SK-N-SH (cell line): ENCODE results near the gene DGCR6.
"Not testable (repeated sequence)": the region's sequence is repeated elsewhere in the genome, so short reads cannot be mapped to it uniquely, and the experiment has no call there.

ENCODE experiments used
- MEF2A ChIP-seq: IDR thresholded peaks from 2 replicates; pipeline ENCODE4 v1.4.0; 2012; ENCODE audit warnings: low read depth, borderline replicate concordance
- POLR2AphosphoS5 ChIP-seq: IDR thresholded peaks from 2 replicates; pipeline ENCODE4 v1.6.1; 2012; ENCODE audit warnings: low read depth, low read length
- RAD21 ChIP-seq: IDR thresholded peaks from 2 replicates; pipeline ENCODE4 v1.6.1; 2012; ENCODE audit warnings: mild to moderate bottlenecking, low read length
- TF ChIP-seq, protein P1 (sequence below): fragments of 200-600 bp; sonication (generic); IDR thresholded peaks from 2 replicates; pipeline ENCODE4 v1.6.1; 2017; ENCODE audit warnings: antibody characterized with exemption, mild to moderate bottlenecking, moderate library complexity
- TF ChIP-seq, protein P2 (sequence below): IDR thresholded peaks from 2 replicates; pipeline ENCODE4 v1.4.0; 2012; ENCODE audit warnings: low read depth

DNA sequence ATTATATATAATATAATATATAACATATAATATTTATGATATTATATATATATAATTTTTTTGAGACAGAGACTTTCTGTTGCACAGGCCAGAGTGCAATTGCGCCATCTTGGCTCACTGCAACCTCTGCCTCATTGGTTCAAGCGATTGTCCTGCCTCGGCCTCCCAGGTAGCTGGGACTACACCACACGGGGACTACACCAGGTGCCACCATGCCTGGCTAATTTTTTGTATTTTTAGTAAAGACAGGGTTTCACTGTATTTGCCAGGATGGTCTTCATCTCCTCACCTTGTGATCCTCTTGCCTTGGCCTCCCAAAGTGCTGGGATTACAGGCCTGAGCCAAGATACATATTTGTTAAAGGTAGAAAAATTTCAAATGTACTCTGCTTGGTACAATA is 12.3 kb upstream of the DGCR6 start:
- TF ChIP-seq, protein P1, sequence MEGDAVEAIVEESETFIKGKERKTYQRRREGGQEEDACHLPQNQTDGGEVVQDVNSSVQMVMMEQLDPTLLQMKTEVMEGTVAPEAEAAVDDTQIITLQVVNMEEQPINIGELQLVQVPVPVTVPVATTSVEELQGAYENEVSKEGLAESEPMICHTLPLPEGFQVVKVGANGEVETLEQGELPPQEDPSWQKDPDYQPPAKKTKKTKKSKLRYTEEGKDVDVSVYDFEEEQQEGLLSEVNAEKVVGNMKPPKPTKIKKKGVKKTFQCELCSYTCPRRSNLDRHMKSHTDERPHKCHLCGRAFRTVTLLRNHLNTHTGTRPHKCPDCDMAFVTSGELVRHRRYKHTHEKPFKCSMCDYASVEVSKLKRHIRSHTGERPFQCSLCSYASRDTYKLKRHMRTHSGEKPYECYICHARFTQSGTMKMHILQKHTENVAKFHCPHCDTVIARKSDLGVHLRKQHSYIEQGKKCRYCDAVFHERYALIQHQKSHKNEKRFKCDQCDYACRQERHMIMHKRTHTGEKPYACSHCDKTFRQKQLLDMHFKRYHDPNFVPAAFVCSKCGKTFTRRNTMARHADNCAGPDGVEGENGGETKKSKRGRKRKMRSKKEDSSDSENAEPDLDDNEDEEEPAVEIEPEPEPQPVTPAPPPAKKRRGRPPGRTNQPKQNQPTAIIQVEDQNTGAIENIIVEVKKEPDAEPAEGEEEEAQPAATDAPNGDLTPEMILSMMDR, result not testable (repeated sequence)
- TF ChIP-seq POLR2AphosphoS5, RAD21, MEF2A: not testable (repeated sequence)
- TF ChIP-seq, protein P2, sequence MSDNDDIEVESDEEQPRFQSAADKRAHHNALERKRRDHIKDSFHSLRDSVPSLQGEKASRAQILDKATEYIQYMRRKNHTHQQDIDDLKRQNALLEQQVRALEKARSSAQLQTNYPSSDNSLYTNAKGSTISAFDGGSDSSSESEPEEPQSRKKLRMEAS, result not testable (repeated sequence)
